Astrocyte of the cerebellum (primary cell): Measurements from ENCODE around the gene GRIK2.

Experiments used
- DNase-seq: peaks from one replicate; pipeline ENCODE4 v3.0.0-alpha.2; 2011; ENCODE audit warnings: low read depth
- H3K4me3 ChIP-seq: 2 replicates; pipeline ENCODE4 v1.5.1; 2011; ENCODE audit warnings: mild to moderate bottlenecking, low read depth, low read length, moderate library complexity
- in situ Hi-C: cut with HindIII; loops from 2 replicates; pipeline ENCODE4 v1.10.0; 2017; ENCODE audit warnings: low sequenced_read_pairs
- TF ChIP-seq, protein P1 (sequence below): IDR thresholded peaks from 2 replicates; pipeline ENCODE4 v1.5.1; 2012; ENCODE audit warnings: low read length, low read depth, moderate library complexity, mild to moderate bottlenecking; ENCODE audit errors: missing control alignments

GRIK2 gene

DNA sequence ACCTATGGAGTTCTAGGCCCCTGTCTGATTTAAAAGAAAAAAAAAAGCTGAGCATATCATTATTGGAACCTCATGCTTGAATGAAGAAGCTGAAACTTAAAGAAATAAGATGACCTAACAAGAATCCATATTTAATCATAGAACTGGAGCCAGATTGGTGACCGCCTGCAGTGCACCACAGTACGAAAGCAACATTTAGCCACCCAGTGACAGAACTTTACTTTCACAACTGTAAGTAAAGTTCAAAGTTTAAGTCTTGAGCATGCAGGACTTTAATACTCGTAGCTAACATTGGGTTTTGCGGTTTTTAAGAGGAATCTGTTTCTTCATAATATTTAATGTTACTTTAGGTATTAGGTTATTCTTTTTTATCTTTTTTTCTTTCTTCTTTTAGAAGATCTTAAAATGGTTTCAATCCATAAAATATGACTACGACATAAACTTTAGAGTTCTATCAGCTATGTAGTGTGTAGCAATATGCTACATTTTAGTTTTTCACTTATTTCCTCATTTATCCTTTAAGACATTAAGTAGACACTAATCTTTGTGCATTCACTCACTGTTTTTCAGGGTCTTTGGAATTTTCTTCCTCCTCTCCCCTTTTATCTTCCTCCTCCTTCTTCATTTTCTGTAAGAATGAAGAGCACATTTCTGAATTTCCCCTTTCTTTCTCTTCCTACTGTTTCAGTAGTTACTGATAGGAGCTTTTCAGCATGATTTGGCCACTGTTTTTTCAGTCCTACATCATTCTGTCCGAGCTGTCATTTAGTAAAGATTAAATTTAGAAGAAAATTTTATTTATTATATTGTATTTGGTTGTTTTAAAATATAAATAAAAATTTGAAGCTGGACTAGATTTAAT, 514.1 kb downstream of the GRIK2 start:
- in situ Hi-C loops: no loop called here
- H3K4me3 ChIP-seq: no peak overlapping the region
- TF ChIP-seq, protein P1, sequence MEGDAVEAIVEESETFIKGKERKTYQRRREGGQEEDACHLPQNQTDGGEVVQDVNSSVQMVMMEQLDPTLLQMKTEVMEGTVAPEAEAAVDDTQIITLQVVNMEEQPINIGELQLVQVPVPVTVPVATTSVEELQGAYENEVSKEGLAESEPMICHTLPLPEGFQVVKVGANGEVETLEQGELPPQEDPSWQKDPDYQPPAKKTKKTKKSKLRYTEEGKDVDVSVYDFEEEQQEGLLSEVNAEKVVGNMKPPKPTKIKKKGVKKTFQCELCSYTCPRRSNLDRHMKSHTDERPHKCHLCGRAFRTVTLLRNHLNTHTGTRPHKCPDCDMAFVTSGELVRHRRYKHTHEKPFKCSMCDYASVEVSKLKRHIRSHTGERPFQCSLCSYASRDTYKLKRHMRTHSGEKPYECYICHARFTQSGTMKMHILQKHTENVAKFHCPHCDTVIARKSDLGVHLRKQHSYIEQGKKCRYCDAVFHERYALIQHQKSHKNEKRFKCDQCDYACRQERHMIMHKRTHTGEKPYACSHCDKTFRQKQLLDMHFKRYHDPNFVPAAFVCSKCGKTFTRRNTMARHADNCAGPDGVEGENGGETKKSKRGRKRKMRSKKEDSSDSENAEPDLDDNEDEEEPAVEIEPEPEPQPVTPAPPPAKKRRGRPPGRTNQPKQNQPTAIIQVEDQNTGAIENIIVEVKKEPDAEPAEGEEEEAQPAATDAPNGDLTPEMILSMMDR: no peak
- no peak for DNase-seq

DNA sequence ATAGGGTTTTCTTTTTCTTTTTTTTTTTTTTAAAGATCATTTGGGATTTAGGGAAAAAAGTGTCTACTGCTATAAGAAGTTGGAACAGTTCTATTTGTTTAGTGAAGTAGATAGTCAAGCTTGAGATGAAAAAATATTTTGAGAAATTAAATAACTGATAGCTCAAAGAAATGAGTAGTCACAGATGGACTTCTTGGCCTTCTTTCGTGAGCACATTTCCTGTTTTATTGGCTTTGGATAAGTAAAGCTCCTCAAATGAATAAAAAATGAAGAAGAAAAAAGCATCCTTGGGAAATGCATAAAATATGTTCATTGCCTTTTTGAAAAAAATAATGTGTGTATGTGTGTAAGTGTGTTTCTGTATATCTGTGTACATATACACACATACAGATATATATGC, 515.9 kb downstream of the GRIK2 start:
- H3K4me3 ChIP-seq: no peak overlapping the region
- DNase-seq: no peak
- TF ChIP-seq, protein P1: no peak
- in situ Hi-C loops: no loop called here

DNA sequence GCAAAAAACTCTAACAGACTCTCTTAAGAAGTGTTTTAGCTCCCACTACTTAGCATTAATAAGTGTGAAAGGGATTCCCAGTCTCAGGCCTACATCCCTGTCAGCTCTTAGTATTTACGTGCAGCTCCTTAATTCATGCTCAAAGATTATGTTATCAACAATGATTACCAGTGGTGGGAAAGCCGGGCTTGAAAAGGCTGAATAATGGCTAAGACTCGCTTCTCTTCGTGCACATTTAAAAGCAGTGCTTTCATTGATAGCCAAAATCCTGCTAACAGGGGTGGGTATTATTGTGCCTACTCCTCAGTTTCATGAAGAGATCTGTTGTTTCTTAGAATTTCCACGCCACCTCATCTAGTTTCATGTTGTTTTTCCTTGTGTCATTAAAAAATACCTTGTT, 518.8 kb downstream of the GRIK2 start:
- H3K4me3 ChIP-seq: no peak overlapping the region
- TF ChIP-seq, protein P1: no peak
- DNase-seq: no peak
- in situ Hi-C loops: no loop called here

DNA sequence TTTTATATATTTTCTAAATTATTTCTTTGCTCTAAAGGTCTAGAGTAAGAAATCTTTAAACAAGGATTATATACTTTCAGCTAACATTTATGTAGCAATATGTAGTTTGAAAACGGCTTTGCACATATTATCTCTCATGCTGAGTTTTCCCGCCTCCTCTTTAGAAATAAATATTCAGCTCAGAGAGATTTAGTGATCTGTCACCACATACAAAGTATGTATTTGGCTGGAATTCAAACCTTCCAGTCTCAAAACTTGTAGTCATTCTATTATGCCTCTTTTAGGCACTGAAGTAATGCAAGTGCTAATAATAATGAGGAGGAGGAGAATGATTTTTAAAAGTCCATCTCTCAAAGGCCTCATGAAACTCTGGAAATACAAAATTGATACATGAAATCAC, 525.0 kb downstream of the GRIK2 start:
- TF ChIP-seq, protein P1: no peak
- in situ Hi-C loops: no loop called here
- no peak overlapping the region for H3K4me3 ChIP-seq
- DNase-seq: no peak

DNA sequence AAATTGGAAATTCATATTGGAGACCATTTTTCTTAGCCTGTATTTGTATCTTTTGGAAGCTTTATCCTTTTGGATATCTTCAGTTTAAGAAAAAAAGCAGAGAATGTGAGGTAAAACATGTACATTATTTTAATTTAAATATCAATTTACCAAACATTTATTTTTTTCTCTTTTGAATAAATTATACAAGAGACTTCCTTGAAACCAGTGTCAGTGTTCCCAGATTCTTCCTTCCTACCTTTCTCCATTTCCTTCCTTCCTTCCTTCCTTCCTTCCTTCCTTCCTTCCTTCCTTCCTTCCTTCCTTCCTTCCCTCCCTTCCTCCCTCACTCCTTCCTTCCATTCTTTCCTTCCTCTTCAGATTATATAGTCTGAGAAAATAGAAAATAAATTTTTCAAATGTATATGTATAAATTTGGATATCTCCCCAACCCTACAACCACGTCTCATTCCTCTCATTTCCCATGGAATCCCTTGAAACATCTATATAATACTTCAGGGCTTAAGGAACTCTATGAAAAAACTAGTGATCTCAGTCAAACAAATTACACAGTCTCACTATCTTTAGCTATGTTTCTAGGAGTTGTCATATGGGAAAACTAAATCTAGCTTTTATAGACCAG, 528.4 kb downstream of the GRIK2 start:
- in situ Hi-C loops: no loop called here
- no peak overlapping the region for H3K4me3 ChIP-seq
- DNase-seq: no peak
- TF ChIP-seq, protein P1: no peak

DNA sequence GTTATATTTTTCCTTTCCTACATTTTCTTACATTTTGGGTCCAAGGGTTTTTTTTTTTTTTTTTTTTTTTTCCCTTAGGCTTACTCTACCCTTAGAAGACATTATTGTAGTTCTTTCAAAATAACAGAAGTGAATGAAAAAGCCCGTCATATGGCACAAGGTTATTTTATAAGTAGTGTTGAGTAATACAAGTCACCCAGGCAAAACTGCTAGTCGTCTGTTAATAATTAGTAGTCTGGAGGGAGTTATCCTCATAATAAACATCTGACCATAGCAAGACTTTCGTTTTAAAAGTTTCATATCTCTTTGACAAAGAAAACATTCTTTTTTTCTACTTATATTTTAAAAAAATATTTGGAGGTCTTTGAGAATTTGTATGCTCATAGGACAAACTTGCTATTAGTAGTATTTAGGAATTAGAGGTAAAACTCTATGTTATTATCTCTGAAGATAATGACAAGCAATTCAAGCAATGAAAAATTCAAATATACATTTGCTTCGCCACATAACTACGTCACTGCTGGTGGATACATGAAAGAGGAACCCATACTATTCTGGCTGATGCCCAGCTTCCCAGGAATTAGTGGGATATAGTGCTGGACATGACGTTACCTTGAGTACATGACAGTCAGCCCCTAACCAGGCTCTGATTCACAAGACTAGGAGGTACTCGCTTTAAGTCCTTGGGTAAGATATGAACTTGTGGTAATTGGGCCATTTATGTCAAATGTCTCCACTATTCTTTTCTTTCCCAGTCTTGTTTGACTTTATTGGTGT, 532.8 kb downstream of the GRIK2 start:
- no peak for DNase-seq
- no peak overlapping the region for H3K4me3 ChIP-seq
- TF ChIP-seq, protein P1: no peak
- in situ Hi-C loops: no loop called here
